ENCODE measurements around the gene IRAK2.

The IRAK2 gene

GRCh38 chr3:10292505-10293419 lies 128.0 kb downstream of the IRAK2 start, which contains the start of gene GHRL:
Gene GHRL, minus strand, starts transcription at chr3:10292947. Its CDS starts 2,767 bp downstream, at chr3:10290180.
- no peaks in the 10 kb centered on the region for H3K4me1 ChIP-seq (ENCODE audit: insufficient read depth, low read length)
- no peaks in the 10 kb centered on the region for H3K9me3 ChIP-seq (ENCODE audit: low read length)
- H3K27me3 ChIP-seq (ENCODE audit: control insufficient read depth in 1 of 2, insufficient read depth in 2 of 2, low read length in 2 of 2): no peaks in the 10 kb centered on the region
- H3K36me3 ChIP-seq (ENCODE audit: insufficient read depth, low read length): peaks cover 14% of the 10 kb centered on the region
- no peak within 1 kb of the TSS for H3K9ac ChIP-seq (ENCODE audit: low read length)
- H3K27ac ChIP-seq (ENCODE audit: low read depth, low read length): no peak within 1 kb of the TSS
- H3K4me3 ChIP-seq (ENCODE audit: low read depth in 1 of 2, low read length in 2 of 2): no peak within 1 kb of the TSS
